GM18873 (cell line): ENCODE data around the gene NTHL1.

Experiments
- ATAC-seq: cut with Tn5 transposase; IDR thresholded peaks from one replicate; pipeline ENCODE4 v1.9.1; 2021; ENCODE audit warnings: mild to moderate bottlenecking, moderate library complexity, moderate number of reproducible peaks; ENCODE audit not compliant: unreplicated experiment, low FRiP score

NTHL1 gene

DNA sequence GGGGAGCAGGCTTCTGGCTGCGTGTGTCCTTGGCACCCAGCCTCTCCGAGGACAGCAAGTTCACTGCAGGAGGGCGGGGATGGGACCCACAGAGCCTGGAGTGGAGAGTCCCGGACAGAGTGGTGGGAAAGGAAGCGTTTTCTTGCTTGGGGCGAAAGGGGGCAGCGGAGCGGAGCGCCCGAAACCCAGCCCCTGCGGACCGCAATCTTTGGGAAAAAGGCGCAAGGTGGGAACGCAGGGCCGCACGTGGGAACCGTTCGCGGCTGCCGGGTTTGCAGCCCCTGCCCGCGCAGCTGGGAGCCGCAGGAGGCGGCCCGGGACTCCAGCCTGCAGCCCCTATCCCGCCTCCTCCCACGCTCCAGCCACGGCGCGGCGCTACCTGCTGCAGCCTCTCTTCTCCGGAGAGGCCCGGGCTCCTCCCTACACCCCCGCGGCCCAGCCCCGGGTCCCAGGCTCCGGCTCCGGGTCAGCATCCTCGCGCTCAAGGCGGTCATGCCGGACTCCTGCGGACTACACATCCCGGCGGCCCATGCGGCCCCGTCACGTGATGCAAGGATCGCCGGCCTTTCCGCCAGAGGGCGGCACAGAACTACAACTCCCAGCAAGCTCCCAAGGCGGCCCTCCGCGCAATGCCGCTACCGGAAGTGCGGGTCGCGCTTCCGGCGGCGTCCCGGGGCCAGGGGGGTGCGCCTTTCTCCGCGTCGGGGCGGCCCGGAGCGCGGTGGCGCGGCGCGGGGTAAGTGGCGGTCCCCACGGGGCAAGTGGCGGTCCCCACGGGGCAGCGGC lies at the start of gene NTHL1, which contains the start of gene TSC2:
Gene NTHL1, minus strand, starts transcription at position 505 of the 786 bp plus-strand sequence. Its CDS starts 11 bp downstream, at position 494.
Gene TSC2, plus strand, starts transcription at position 656 of the 786 bp plus-strand sequence. CDS start 631 bp downstream, outside the sequence.
- ATAC-seq = peak; percentile 91

DNA sequence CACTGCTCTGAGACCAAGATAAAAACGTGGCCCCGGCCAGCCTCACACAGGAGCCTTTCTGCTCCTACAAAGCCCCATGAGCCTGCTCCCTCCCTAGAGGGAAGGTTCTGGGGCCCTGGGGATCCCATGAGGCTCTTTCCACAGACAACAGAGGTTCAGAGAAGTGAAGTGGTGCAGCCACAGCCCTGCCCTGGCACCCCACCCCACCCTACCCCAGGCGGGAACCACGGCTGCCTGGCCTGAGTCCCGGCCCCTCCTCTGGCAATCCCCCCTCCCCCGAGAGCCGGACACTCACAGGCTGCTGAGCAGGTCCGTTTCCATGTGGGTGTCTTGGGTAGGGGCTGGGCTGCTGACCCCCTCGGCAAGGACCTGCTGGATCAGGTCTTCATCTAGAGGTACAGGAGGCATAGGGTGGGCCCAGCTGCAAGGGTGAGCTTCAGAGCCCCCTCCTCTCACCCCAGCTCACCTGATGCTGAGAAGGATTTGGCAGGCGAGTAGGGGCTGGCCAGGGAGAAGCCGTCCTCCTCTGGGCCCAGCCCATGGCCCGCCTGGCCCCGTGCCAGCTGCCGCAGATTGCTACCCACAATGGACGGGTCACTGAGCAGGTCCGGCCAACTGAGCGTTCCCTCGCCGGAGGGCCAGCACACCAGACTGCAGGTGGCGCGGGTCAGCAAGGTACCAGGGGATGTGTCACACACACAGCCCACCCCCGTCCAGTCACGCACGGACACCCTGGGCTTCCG lies 49.4 kb upstream of the NTHL1 start:
- no peak for ATAC-seq

DNA sequence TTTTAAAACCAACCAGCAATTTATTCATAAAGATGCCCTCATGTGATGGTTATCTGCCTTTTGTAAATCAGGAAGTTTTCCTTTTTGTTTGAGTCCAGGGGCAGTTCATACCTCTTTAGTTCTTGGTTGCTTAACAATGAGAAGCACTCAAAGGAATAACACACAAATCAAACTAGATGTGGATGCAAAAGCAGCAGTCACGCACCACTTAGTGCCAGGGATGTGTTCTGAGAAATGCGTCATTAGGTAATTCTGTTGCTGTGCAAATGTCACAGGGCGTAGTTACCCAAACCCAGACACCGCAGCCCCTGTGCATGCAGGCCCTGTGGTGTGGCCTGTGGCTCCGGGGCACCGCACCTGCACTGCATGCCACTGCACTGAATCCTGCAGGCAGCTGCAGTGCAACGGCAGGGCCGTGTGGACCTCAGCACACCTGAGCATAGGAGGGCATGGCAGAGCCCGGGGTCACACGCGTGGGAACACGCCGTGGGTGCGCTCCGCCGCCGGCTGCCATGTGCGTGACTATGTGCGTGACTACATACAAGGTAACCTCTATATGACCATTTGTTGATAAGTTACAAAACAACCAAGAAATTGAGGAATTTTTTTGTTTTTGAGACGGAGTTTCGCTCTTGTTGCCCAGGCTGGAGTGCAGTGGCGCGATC lies 48.4 kb upstream of the NTHL1 start:
- ATAC-seq = no peak

DNA sequence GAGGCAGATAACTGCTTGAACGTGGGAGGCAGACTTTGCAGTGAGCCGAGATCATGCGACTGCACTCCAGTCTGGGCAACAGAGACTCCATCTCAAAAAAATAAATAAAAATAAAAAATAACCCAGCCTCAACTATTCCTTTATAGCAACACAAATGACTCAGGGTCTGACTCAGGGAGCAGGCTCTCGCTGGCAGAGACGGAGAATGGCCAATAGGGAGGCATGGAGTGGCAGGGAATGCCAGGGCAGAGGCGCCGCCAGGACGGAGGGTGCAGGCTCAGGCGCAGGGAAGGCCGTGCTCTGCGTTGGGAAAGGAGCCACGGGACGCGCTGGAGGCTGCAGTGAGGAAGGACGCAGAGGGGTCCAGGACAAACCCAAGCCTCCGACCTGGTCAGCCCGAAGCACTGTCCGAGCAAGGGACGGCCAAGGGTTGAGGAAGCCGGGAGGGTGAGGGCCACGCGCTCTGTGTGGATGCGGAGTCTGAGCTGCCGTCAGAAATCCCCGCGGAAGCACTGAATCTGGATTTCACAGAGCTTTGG lies 47.8 kb upstream of the NTHL1 start:
- no peak for ATAC-seq

DNA sequence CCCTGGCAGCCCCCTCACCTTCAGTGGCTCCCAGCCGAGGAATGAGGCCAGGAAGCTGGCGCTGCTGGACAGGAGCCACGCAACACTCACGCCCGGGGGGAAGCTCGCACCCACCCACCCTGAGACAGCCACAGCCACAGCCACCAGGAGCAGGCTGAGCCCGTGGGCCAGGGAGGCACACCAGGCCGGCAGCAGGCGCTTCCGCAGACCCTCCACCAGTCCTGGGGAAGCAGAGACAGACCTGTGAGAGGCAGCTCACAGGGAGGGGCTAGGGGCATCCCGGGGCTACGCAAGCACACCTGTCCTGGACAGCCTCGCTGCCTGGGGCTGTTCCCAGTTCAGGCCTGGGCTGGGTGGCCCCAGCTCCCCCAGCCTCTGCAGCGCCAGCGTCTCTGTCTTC lies 46.2 kb upstream of the NTHL1 start:
- ATAC-seq = no peak

DNA sequence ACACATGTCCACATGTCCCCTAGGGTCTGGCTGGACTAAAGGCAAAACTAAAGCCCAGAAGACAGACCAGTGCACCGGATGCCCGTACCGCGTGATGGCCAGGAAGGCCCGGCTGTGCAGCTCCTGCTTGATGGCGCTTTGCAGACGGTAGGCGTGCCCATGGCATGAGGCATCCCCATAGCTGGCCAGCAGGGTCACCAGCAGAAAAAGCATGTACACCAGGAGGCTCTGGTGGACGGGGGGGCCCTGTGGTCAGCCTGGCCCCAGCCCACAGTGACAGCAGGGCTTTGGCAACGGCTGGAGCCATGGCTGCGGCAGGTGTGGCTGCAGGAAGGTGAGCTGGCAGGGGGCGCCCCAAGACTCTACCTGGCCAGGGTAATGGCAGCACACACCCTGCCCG lies 45.2 kb upstream of the NTHL1 start:
- no peak for ATAC-seq

DNA sequence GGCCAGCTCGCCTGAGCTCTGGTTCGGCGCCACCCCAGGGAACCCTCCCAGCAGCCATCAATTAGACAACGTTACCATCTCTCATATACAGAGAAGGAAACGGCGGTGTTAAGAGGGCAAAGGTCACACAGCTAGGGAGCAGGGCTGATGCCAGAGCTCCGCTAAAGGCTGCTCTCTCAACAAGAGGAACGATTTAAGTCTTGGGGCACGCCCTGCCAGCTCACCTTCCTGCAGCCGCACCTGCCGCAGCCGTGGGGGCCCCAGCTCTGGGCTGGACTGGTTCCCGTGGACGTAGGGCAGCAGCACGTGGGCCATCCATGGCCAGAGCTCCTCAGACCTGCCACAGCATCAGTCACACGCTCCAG lies 44.6 kb upstream of the NTHL1 start:
- no peak for ATAC-seq

DNA sequence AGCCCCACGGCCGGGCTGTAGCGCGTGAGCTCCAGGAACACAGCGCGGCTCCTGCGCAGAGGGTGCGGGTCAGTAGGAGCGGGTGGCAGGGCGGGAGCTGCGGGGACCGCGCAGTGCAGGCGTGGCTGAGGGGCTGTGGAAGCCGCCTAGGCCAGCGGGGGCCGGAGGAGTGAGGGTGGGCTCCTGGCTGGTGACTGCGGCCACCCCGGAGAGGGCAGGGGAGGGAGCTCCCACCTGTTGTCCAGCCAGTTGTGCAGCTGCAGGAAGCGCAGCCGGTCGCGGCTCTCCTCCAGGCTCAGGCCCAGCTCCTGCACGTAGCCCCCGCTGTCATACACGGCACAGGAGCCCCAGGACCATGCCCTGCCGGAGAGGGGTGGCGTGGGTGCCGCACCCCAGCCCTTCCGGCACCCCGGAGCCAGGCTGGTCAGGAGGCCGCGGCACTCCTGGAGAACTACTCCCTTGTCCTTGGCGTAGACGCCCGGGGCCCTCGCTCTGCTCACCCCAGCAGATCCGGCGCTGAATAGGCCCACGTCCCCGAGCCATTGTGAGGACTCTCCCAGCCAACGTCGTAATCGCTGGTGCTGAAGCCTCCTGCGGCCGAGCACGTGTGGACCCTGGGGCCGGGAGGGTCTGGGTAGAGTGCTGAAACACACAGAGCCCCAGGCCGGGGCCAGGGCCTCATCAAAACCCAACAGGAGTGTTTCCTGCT lies 44.1 kb upstream of the NTHL1 start:
- no peak for ATAC-seq

DNA sequence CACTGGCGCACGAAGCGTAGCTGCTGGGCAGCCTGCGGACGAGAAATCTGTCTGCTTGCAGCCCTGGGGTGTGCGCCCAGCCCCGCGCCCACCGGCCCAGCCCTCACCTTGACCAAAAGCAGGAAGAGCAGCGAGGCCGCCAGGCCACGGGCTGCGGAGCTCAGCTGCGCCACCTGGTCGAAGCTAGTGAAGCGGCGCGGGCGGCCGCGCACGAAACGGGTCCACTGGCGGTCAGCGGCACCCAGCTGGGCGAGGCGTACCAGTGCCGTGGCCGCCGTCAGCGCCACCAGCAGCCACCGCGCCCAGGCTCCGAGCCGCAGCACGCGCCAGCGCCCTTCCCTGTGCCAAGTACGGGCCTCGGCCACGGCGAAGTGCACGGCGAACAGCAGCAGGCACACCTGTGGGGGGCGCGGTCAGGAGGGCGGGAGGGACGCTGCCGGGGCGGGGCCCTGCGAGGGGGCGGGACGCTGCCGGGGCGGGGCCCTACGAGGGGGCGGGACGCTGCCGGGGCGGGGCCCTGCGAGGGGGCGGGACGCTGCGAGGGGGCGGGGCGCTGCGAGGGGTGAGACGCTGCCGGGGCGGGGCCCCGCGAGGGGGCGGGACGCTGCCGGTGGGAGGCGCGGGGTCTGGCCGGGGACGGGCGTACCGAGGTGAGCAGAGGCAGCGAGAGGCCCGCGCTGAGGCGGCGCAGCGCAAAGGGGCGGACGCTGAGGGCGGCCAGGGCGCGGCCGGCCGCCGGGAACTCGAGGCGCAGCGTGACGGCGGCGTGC lies 43.3 kb upstream of the NTHL1 start:
- ATAC-seq = no peak

DNA sequence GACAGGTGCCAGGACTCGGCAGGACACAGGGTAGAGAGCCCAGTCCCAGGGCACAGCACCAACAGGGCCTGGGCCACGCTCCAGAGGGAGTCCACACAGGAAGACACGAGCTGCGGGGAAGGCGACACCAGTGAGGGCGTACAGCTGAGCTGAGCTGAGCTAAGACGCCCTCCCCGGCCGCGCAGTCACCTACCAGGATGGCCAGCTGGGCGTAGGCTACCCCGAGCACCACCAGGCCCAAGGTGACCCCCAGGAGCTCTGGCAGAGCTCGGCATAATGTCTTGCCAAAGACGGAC lies 42.8 kb upstream of the NTHL1 start:
- no peak for ATAC-seq

DNA sequence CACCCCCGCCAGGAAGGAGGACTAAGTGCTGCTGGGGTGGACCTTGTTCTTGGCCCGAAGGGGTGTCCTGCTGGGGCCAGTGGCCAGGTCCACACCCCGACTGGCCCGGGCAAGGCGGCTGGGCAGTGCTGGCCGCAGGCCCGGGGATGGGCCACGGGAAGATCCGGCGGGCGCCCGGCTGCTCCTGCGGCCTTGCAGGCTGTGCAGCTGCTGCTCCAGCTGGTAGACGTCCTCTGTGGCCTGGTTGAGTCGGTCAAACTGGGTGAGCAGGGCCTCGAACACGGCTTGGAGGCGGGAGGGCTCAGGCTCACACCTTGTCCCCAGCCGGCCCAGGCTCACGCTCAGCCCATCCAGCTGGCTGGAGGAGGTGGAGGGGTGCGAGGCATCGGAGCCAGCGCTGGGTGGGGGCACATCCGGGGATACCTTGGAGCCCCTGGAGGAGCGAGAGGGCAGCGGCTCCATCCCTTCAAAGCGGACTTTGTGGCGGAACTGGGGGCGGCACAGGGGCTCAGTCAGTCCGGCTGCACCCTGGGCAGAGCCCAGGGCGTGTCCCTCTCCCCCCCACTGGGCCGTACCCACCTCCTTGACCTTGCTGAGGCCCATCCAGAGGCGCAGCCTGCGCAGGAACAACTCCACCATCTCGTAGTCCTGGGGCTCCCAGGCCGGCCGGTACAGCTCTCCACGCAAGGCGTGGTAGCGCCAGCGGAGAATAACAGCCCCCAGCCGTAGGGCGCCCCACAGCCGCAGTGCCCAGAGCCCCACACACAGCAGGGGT lies 42.3 kb upstream of the NTHL1 start:
- ATAC-seq = no peak

DNA sequence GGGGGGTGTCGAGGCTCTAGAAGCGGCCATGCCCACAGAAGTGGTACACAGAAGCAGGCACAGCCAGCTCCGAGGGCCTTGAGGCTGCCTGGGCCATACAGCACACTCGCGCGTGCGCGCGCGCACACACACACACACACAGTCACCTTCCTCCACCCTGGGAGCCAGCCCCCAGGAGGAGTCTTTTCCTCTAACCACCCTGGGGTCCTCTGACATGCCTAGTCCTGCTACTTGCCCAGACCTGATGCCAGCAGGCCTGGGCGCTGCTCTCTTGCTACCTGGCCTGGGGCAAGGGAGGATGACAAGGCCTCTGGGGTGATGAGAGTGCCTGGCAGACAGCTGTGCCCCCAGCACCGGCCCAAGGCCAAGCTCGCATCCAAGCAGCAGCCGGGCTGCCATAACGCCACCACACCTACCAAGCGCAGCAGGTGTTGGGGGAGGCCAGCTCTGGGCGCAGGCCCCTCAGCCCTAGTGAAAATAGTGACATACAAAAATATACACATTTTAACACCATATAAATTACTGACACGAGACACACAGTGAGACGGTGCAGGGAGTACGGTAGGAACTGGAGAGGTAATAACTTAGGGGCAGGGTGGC lies 41.2 kb upstream of the NTHL1 start:
- no peak for ATAC-seq

DNA sequence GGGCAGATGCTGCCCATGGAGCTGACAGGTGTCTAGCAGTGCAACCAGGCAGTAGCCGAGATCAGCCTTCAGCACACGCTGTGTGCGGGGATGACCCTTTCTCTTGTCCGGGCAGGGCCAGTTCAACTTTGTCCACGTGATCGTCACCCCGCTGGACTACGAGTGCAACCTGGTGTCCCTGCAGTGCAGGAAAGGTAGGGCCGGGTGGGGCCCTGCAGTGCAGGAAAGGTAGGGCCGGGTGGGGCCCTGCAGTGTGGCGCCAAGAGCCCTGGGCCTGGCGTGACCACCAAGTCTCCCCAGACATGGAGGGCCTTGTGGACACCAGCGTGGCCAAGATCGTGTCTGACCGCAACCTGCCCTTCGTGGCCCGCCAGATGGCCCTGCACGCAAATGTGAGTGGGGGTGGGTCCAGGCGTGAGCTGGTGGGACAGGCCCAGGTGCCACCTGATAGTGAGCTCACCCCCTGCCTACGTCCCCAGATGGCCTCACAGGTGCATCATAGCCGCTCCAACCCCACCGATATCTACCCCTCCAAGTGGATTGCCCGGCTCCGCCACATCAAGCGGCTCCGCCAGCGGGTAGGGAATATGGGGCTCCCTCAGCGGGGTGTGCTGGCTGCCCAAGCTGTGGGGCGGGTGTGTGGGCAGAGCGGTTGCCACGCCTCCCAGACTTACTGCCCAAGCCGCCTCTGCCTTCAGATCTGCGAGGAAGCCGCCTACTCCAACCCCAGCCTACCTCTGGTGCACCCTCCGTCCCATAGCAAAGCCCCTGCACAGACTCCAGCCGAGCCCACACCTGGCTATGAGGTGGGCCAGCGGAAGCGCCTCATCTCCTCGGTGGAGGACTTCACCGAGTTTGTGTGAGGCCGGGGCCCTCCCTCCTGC lies 40.4 kb upstream of the NTHL1 start:
- ATAC-seq = no peak

DNA sequence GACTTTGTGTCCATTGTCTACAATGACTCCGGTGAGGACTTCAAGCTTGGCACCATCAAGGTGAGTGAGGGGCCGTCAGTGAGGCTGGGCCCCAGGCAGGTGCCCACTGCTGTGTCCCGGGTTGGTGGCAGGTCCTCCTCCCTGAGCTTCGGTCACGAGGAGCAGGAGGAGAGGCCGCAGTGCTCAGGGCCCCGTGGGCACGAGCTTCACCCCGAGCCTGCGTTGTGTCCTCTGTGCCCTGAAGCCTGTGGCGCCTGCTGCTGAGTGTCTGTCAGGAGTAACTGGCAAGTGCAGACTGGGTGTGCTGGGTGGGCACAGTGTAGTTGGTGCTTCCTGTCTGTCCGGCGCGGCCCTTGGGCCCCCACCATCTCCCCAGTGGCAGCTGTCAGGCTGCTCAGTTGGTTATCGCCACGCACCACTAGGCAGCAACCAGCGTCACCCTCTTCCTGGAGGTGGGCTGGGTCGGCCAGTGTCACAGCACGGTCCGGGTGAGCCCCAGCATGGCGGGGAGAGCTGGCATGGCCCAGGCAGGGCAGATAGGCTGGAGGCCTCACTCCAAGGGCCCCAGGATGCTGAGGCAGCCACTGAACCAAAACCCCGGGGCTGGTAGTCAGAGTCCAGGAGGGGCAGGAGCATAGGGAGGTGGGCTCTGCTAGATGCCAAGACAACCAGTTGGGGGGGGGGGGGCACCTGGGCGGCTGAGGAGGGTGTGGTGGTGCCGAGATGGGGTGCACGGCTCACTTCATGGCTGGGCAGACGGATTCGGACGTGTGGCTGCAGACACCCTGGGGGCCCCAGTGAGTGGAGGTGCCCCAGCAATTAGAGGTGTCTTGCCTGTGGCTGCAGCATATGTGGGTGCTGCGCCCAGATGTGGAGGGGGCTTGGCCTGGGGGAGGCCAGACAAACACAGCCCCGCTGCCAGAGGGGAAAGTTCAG lies 39.4 kb upstream of the NTHL1 start:
- no peak for ATAC-seq

DNA sequence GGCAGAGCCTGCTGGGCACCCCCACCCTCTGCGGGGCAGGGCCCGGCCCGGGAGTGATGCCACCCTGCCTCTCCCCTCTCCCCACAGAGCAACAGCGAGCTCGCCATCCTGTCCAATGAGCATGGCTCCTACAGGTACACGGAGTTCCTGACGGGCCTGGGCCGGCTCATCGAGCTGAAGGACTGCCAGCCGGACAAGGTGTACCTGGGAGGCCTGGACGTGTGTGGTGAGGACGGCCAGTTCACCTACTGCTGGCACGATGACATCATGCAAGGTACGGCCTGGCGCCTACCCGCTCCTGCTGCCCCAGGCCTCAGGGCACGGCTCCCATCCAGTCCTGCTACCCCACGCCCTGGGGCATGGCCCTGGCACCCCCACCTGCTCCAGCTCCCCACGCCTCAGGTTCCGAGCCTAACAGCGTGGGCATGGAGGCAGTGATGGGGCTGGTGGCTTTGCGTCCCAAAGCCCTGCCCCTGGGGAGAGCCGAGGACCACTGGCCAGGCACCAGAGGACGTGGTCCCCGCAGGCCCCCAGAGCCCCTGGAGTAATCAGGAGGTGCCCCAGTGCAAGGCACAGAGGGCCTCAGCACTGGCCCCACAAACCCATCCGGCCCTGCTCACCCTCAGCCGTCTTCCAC lies 38.6 kb upstream of the NTHL1 start:
- no peak for ATAC-seq

DNA sequence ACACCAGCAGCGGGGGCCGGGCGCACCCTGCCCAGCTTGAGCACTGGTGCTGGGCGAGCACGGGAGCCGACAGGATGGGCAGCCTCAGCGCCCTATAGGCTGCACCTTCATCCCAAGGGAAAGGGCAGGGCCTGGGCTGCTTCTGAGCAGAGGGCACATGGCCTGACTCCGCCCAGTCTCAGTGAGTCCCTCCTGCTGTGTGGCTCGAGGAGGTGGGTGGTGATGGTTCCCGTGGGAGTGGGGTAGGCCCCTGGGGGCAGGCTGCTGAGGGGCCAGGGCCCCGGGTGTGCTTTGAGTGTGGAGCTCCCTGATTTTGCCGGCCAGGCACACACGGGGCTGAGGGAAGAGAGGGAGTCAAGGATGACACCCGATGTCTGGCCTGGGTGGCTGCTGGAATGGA lies 38.0 kb upstream of the NTHL1 start:
- ATAC-seq = no peak
